Kidney epithelial cell (primary cell): ENCODE measurements around the gene YWHAB. TPM values are rescaled to one million over a fixed set of nuclear protein-coding genes. Genes with fewer than 3 reads are reported as not detected.
A peak's percentile ranks its signal among the peaks of the same experiment; 100 is the strongest.

Experiments
- DNase-seq: peaks from one replicate; pipeline ENCODE4 v3.0.0-alpha.2; 2010; ENCODE audit warnings: low read depth
- H3K27me3 ChIP-seq: 2 replicates; pipeline ENCODE4 v1.6.0; 2011; ENCODE audit warnings: low read length; ENCODE audit not compliant: control insufficient read depth, insufficient read depth
- H3K36me3 ChIP-seq: 2 replicates; pipeline ENCODE4 v1.5.1; 2011; ENCODE audit warnings: low read length; ENCODE audit not compliant: control insufficient read depth, insufficient read depth
- H3K4me3 ChIP-seq: 2 replicates; pipeline ENCODE4 v1.5.1; 2011; ENCODE audit warnings: low read depth, mild to moderate bottlenecking, control low read depth, low read length
- total RNA-seq: library from RNA; depleted of rRNA; stranded (reverse); fragments of >200 nt; gene quantifications from 2 replicates; pipeline ENCODE4 v1.2.3, GENCODE V29; 2015
- TF ChIP-seq, protein P1 (sequence below): IDR thresholded peaks from 2 replicates; pipeline ENCODE4 v1.5.1; 2011; ENCODE audit warnings: mild to moderate bottlenecking, moderate library complexity, low read length, control low read depth, inconsistent platforms; ENCODE audit not compliant: insufficient read depth, poor library complexity, severe bottlenecking

YWHAB gene
- total RNA-seq: 165 and 179 TPM in 2 replicates

DNA sequence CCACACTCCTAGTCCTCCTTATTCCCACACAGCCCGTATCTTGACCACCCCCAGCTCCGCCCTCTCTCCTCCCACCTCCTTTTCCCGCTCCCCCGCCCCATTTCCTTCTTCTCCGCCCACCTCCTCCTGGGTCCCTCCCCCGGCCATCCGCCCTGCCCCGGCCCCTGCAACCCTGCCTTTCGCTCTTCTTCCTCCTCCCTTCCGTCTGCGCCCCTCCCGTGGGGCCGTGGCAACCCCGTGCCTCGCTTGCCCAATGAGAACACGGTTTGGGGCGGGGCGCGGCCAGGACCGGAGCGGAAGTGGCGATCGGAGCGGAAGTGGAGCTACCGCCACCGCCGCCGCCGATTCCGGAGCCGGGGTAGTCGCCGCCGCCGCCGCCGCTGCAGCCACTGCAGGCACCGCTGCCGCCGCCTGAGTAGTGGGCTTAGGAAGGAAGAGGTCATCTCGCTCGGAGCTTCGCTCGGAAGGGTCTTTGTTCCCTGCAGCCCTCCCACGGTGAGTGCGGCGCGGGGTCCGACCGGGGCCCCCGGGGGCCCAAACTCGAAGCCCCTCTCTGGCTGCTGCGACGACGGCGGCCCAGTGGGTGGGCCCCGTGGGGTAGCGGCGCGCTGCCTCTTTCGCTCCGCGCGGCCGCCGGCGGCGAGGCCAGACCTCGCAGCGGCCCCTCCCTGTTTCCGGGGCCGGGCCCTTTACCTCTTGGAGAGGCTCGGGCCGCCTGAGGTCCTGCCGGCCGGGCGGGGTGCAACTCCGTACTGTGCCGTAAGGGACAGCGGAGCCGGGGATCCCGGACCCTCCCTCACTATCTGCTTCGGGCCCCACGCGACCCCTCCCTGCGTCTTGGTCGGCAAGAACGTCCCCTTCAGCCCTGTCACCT lies at the start of gene YWHAB:
YWHAB (plus strand) TSS at position 314 of the 874 bp plus-strand sequence. CDS start 15,829 bp downstream, outside the sequence.
- peak; percentile 85 for DNase-seq
- H3K36me3 ChIP-seq: no peaks in the 10 kb centered on the region
- TF ChIP-seq, protein P1, sequence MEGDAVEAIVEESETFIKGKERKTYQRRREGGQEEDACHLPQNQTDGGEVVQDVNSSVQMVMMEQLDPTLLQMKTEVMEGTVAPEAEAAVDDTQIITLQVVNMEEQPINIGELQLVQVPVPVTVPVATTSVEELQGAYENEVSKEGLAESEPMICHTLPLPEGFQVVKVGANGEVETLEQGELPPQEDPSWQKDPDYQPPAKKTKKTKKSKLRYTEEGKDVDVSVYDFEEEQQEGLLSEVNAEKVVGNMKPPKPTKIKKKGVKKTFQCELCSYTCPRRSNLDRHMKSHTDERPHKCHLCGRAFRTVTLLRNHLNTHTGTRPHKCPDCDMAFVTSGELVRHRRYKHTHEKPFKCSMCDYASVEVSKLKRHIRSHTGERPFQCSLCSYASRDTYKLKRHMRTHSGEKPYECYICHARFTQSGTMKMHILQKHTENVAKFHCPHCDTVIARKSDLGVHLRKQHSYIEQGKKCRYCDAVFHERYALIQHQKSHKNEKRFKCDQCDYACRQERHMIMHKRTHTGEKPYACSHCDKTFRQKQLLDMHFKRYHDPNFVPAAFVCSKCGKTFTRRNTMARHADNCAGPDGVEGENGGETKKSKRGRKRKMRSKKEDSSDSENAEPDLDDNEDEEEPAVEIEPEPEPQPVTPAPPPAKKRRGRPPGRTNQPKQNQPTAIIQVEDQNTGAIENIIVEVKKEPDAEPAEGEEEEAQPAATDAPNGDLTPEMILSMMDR: no peak
- H3K27me3 ChIP-seq: no peaks in the 10 kb centered on the region
- H3K4me3 ChIP-seq: peak within 1 kb of the TSS; percentile 99

DNA sequence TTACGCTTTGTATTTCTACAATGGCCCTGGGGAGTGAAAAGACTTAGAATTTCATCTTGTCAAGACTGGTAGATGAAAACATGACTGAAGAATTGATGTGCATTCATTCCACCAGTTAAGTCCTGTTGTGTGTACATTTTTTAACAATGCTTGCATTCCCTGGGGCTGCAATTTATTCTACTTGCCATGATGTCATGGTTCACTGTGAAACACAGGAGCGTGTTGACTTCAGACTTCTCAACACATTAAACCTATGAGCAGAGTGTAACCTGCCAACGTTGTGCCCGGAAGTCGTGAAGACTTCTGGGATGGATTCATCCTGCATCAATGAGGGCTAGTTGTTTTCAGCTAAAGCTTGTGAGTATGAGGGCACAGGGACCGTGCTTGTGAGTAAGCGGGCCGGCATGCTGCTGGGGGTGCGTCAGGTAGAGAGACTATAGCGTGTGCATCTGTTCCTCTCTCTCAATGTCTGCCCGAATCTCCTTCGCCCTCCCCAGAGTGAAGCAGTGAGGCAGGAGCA lies 48.8 kb upstream of the YWHAB start:
- no peak overlapping the region for H3K4me3 ChIP-seq
- DNase-seq: no peak
- H3K36me3 ChIP-seq: no peaks in the 10 kb centered on the region
- TF ChIP-seq, protein P1: no peak
- peaks cover 5% of the 10 kb centered on the region for H3K27me3 ChIP-seq

DNA sequence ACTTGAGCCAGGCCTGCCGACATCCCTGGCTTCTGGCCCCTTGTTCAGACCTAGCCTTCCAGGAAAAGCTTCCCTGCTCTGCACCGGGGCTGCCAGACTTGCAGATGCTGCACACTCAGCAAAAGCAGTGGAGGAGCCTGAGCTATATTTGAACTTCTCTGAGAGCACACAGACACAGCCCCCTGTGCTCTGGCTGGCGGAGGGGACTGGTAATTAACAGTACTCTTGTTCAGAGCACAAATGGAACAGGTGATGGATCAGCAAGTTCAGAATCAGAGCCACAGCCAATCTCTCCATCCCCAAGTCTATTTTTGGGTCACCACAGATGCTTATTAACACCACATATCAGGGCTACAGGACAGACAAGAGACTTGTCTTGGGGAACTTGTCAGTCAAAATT lies 47.6 kb upstream of the YWHAB start:
- no peak for DNase-seq
- Histone ChIP-seq H3K36me3 (no peaks in the 10 kb centered on the region), H3K4me3 (no peak overlapping the region), H3K27me3 (peaks cover 2% of the 10 kb centered on the region)
- TF ChIP-seq, protein P1: no peak

DNA sequence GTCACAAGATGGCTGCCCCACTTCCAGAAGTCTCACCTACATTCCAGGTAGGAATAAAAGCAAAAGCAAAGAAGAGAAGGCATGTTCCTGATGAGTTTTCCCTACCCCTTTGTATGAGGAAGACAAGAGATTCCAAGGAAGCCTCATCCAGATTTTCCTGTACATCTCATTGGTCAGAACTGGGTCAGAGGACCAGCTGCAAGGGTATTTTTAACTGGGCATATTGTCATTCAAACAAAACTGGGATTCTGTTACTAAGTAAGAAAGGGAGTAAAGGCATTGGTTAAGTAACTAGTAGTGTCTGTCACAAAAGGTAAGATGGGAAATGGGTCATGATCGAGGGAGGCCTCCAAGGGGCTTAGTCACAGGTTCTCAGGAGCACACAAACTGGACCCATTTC lies 47.0 kb upstream of the YWHAB start:
- H3K27me3 ChIP-seq: peaks cover 2% of the 10 kb centered on the region
- H3K36me3 ChIP-seq: no peaks in the 10 kb centered on the region
- no peak for DNase-seq
- H3K4me3 ChIP-seq: no peak overlapping the region
- TF ChIP-seq, protein P1: no peak

DNA sequence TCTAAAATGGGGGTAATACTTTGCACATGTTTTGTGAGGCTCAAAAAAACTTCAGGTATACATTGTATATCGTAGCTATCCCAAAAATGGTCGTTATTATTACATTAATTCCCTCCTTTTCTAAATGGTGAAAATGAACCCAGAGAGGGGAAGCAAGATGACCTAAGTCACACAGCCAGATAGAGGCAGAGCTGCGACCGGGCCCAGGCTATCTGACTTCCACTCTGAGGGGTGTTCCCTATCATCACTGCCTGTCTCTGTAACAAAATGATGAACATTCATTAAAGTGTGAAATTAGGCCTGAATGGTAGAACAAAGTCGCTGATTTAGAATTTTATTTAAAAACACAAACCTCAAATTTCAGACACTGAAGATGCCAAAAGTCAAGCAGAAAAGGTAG lies 46.0 kb upstream of the YWHAB start:
- TF ChIP-seq, protein P1: no peak
- no peak for DNase-seq
- H3K27me3 ChIP-seq: peaks cover 2% of the 10 kb centered on the region
- no peak overlapping the region for H3K4me3 ChIP-seq
- H3K36me3 ChIP-seq: no peaks in the 10 kb centered on the region
